GM13976 (cell line): ENCODE data around the gene SMAD7.
"Not testable (repeated sequence)": the region's sequence is repeated elsewhere in the genome, so short reads cannot be mapped to it uniquely, and the experiment has no call there.

Experiments used
- DNase-seq: peaks from one replicate; pipeline ENCODE4 v3.0.0; 2012; ENCODE audit warnings: low spot score
- CTCF ChIP-seq: IDR thresholded peaks from 2 replicates; pipeline ENCODE4 v1.5.1; 2012; ENCODE audit warnings: borderline replicate concordance, mild to moderate bottlenecking; ENCODE audit not compliant: insufficient read depth; ENCODE audit errors: extremely low read depth, missing control alignments, control extremely low read depth
- in situ Hi-C: fragments of 300-500 bp; cut with MboI; formaldehyde crosslinking; loops from one replicate; pipeline ENCODE4 v1.12.0; 2022; ENCODE audit warnings: low sequenced_read_pairs, mixed read lengths, inconsistent platforms; ENCODE audit not compliant: unreplicated experiment

The SMAD7 gene

GRCh38 chr18:48874701-48875162 lies 76.0 kb downstream of the SMAD7 start:
- no peak for TF ChIP-seq CTCF
- DNase-seq, result no peak
- in situ Hi-C loops, result loop anchor here (25.0 kb wide), 1 partner anchor 113 kb away; no protein-coding TSS in a partner anchor

- DNase-seq, result no peak
- no peak for TF ChIP-seq CTCF
- in situ Hi-C loops, result no loop called here
Measured at GRCh38 chr18:48874233-48874632, 76.5 kb downstream of the SMAD7 start.

GRCh38 chr18:48872234-48873145 lies 78.3 kb downstream of the SMAD7 start:
- in situ Hi-C loops, result no loop called here
- no peak for TF ChIP-seq CTCF
- no peak for DNase-seq

GRCh38 chr18:48871391-48872166 lies 79.2 kb downstream of the SMAD7 start:
- DNase-seq, result no peak
- in situ Hi-C loops, result no loop called here
- TF ChIP-seq CTCF, result no peak

- DNase-seq, in situ Hi-C loops: not testable (repeated sequence)
Measured at GRCh38 chr18:48870926-48871325, 79.8 kb downstream of the SMAD7 start.
